ENCODE results near the gene PRKCI. TPM values are rescaled to one million over a fixed set of nuclear protein-coding genes. Genes with fewer than 3 reads are reported as not detected.

The PRKCI gene
- total and polyA plus RNA-seq, 4 donors = 18.7 to 181 (median 35.2) TPM

DNA sequence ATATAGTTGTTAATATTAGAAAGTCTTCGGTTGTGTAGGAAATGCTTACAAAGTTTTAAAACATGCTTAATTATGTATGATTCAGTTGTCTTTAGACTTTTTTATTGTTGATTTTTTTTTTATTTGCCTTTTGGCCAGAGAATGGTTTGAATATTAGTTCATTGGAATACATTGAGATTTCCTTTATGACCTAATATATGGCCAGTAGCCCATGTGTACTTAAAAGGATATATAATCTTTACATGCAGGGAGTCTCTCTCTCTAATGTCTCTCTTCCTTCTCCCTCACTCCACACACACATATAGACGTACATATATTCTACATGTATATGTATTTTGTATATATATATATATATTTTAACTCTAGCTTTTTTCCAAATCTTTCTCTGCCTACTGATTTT, 68.0 kb downstream of the PRKCI start:
- no peaks in the 10 kb centered on the region for H3K9me3 ChIP-seq (ENCODE audit: control insufficient read depth in 4 of 4, insufficient read depth in 3 of 4, low read length in 3 of 4)
- 92 to 97% methylated on average over 2 of the region's 2 CpGs for WGBS, 2 donors
- H3K4me3 ChIP-seq = no peak overlapping the region
- no peaks in the 10 kb centered on the region for H3K27me3 ChIP-seq (ENCODE audit: control insufficient read depth in 3 of 3, insufficient read depth in 3 of 3, low read length in 2 of 3)
- H3K9ac ChIP-seq (ENCODE audit: insufficient read depth in 1 of 2, low read length in 2 of 2) = no peak overlapping the region
- DNase-seq = no peak
- no peak for ATAC-seq (ENCODE audit: insufficient read depth, low FRiP score)
- TF ChIP-seq, protein P1, sequence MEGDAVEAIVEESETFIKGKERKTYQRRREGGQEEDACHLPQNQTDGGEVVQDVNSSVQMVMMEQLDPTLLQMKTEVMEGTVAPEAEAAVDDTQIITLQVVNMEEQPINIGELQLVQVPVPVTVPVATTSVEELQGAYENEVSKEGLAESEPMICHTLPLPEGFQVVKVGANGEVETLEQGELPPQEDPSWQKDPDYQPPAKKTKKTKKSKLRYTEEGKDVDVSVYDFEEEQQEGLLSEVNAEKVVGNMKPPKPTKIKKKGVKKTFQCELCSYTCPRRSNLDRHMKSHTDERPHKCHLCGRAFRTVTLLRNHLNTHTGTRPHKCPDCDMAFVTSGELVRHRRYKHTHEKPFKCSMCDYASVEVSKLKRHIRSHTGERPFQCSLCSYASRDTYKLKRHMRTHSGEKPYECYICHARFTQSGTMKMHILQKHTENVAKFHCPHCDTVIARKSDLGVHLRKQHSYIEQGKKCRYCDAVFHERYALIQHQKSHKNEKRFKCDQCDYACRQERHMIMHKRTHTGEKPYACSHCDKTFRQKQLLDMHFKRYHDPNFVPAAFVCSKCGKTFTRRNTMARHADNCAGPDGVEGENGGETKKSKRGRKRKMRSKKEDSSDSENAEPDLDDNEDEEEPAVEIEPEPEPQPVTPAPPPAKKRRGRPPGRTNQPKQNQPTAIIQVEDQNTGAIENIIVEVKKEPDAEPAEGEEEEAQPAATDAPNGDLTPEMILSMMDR (IDR thresholded peaks at IDR 0.05; ENCODE audit: control extremely low read depth, extremely low read depth) = no peak
- H3K27ac ChIP-seq (ENCODE audit: low read depth in 1 of 2, low read length in 1 of 2) = no peak overlapping the region
- H3K4me1 ChIP-seq (ENCODE audit: control insufficient read depth in 5 of 5, insufficient read depth in 5 of 5, low read length in 5 of 5) = no peaks in the 10 kb centered on the region
- peaks cover 4 to 13% (median 9%) of the 10 kb centered on the region in 4 donors for H3K36me3 ChIP-seq (ENCODE audit: control insufficient read depth in 4 of 4, insufficient read depth in 4 of 4, low read length in 4 of 4)

DNA sequence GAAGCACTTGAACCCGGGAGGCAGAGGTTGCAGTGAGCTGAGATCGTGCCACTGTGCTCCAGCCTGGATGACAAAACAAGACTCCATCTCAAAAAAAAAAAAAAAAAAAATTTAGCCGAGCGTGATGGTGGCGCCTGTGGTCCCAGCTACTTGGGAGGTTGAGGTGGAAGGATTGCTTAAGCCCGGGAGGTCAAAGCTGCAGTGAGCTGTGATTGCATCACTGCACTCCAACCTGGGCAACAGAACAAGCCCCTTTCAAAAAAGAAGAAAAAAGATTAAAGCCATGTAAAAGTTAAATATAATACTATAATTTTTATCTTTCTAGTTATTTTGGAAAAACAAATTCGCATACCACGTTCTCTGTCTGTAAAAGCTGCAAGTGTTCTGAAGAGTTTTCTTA, 73.4 kb downstream of the PRKCI start:
- H3K4me3 ChIP-seq = no peak overlapping the region
- no peaks in the 10 kb centered on the region for H3K9me3 ChIP-seq (ENCODE audit: control insufficient read depth in 4 of 4, insufficient read depth in 3 of 4, low read length in 3 of 4)
- H3K9ac ChIP-seq (ENCODE audit: insufficient read depth in 1 of 2, low read length in 2 of 2) = no peak overlapping the region
- WGBS, 2 donors = 81 to 89% methylated on average over 8 of the region's 8 CpGs
- H3K27ac ChIP-seq (ENCODE audit: low read depth in 1 of 2, low read length in 1 of 2) = no peak overlapping the region
- no peaks in the 10 kb centered on the region for H3K4me1 ChIP-seq (ENCODE audit: control insufficient read depth in 5 of 5, insufficient read depth in 5 of 5, low read length in 5 of 5)
- DNase-seq = no peak
- no peaks in the 10 kb centered on the region for H3K27me3 ChIP-seq (ENCODE audit: control insufficient read depth in 3 of 3, insufficient read depth in 3 of 3, low read length in 2 of 3)
- TF ChIP-seq, protein P1 (IDR thresholded peaks at IDR 0.05; ENCODE audit: control extremely low read depth, extremely low read depth) = no peak
- ATAC-seq (ENCODE audit: insufficient read depth, low FRiP score) = no peak
- H3K36me3 ChIP-seq (ENCODE audit: control insufficient read depth in 4 of 4, insufficient read depth in 4 of 4, low read length in 4 of 4) = peaks cover 8 to 25% (median 13%) of the 10 kb centered on the region in 4 donors

GRCh38 chr3:170296703-170297102, 74.5 kb downstream of the PRKCI start:
- DNase-seq (no peak), ATAC-seq (ENCODE audit: insufficient read depth, low FRiP score) (no peak)
- Histone ChIP-seq H3K4me1 (ENCODE audit: control insufficient read depth in 5 of 5, insufficient read depth in 5 of 5, low read length in 5 of 5) (no peaks in the 10 kb centered on the region), H3K27me3 (ENCODE audit: control insufficient read depth in 3 of 3, insufficient read depth in 3 of 3, low read length in 2 of 3) (no peaks in the 10 kb centered on the region), H3K36me3 (ENCODE audit: control insufficient read depth in 4 of 4, insufficient read depth in 4 of 4, low read length in 4 of 4) (peaks cover 8 to 31% (median 18%) of the 10 kb centered on the region in 4 donors), H3K9ac (ENCODE audit: insufficient read depth in 1 of 2, low read length in 2 of 2) (no peak overlapping the region), H3K9me3 (ENCODE audit: control insufficient read depth in 4 of 4, insufficient read depth in 3 of 4, low read length in 3 of 4) (no peaks in the 10 kb centered on the region), H3K4me3 (no peak overlapping the region), H3K27ac (ENCODE audit: low read depth in 1 of 2, low read length in 1 of 2) (no peak overlapping the region)
- TF ChIP-seq, protein P1 (IDR thresholded peaks at IDR 0.05; ENCODE audit: control extremely low read depth, extremely low read depth) = no peak

DNA sequence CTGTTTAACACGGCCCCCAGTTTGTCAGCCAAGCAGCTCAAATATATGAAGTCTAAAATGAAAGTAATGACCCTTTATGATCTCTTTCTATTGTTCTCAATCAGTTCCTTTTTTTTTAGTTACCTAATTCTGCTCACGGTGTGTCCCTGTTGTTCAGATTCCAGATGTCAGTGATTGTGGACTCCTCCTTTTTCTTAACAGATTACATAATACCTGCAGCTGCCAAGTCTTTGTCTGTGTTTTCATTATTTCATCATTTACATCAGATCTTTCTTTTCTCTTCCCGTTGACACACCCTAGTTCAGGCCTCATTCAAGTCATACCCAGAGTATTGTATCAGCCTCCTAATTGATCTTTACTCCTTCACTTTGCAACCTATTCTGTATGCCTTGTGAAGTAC, 79.2 kb downstream of the PRKCI start:
- Histone ChIP-seq H3K4me1 (ENCODE audit: control insufficient read depth in 5 of 5, insufficient read depth in 5 of 5, low read length in 5 of 5) (no peaks in the 10 kb centered on the region), H3K27me3 (ENCODE audit: control insufficient read depth in 3 of 3, insufficient read depth in 3 of 3, low read length in 2 of 3) (no peaks in the 10 kb centered on the region), H3K9me3 (ENCODE audit: control insufficient read depth in 4 of 4, insufficient read depth in 3 of 4, low read length in 3 of 4) (no peaks in the 10 kb centered on the region), H3K9ac (ENCODE audit: insufficient read depth in 1 of 2, low read length in 2 of 2) (no peak overlapping the region), H3K36me3 (ENCODE audit: control insufficient read depth in 4 of 4, insufficient read depth in 4 of 4, low read length in 4 of 4) (peaks cover 5 to 24% (median 22%) of the 10 kb centered on the region in 4 donors), H3K27ac (ENCODE audit: low read depth in 1 of 2, low read length in 1 of 2) (no peak overlapping the region), H3K4me3 (no peak overlapping the region)
- TF ChIP-seq, protein P1 (IDR thresholded peaks at IDR 0.05; ENCODE audit: control extremely low read depth, extremely low read depth) = no peak
- no peak for ATAC-seq (ENCODE audit: insufficient read depth, low FRiP score)
- DNase-seq = no peak
- 29 to 41% methylated on average over 3 of the region's 3 CpGs for WGBS, 2 donors

All from lung (tissue), 12 donors.